Cardiac fibroblast (primary cell): Measurements from ENCODE around the gene ATXN1.

Experiments used
- DNase-seq, 2 donors: peaks; one replicate each; pipeline versions ENCODE4 v3.0.0 to v3.0.0-alpha.2; 2010; ENCODE audit warnings: low read depth in 2 of 2
- H3K4me3 ChIP-seq, 2 donors: replicated peaks in 1 of 2; 1 replicate in 1 of 2; 2 replicates in 1 of 2; pipeline ENCODE4 v1.5.1; 2011; ENCODE audit warnings: low read depth in 2 of 2, low read length in 2 of 2, mild to moderate bottlenecking in 2 of 2, moderate library complexity in 1 of 2
- CTCF ChIP-seq: IDR thresholded peaks from one replicate; pipeline ENCODE4 v1.5.1; 2011; ENCODE audit warnings: low read depth, mild to moderate bottlenecking, low read length, inconsistent platforms

Gene ATXN1

GRCh38 chr6:16414205-16414604 is 347.1 kb downstream of the ATXN1 start:
- DNase-seq = peak; percentile 38 to 47
- no peak for TF ChIP-seq CTCF
- H3K4me3 ChIP-seq = no peak overlapping the region

- TF ChIP-seq CTCF = no peak
- no peak for DNase-seq
- H3K4me3 ChIP-seq = no peak overlapping the region
Measured at GRCh38 chr6:16413399-16413798, 347.9 kb downstream of the ATXN1 start.

GRCh38 chr6:16412982-16413381 is 348.3 kb downstream of the ATXN1 start:
- no peak overlapping the region for H3K4me3 ChIP-seq
- TF ChIP-seq CTCF = no peak
- no peak for DNase-seq

GRCh38 chr6:16412171-16412570 is 349.1 kb downstream of the ATXN1 start:
- no peak for DNase-seq
- TF ChIP-seq CTCF = no peak
- H3K4me3 ChIP-seq = no peak overlapping the region

GRCh38 chr6:16409531-16410441 is 351.5 kb downstream of the ATXN1 start:
- DNase-seq = peak; percentile 65 to 79
- peak; percentile 93 for TF ChIP-seq CTCF
- no peak overlapping the region for H3K4me3 ChIP-seq

- DNase-seq = no peak
- no peak overlapping the region for H3K4me3 ChIP-seq
- TF ChIP-seq CTCF = no peak
Measured at GRCh38 chr6:16408766-16409165, 352.5 kb downstream of the ATXN1 start.
